ENCODE measurements around the gene CHD2. TPM values are rescaled to one million over a fixed set of nuclear protein-coding genes. Genes with fewer than 3 reads are reported as not detected.

Gene CHD2
- total RNA-seq, 1 experiment from 2014 or later: 63.3 TPM

DNA sequence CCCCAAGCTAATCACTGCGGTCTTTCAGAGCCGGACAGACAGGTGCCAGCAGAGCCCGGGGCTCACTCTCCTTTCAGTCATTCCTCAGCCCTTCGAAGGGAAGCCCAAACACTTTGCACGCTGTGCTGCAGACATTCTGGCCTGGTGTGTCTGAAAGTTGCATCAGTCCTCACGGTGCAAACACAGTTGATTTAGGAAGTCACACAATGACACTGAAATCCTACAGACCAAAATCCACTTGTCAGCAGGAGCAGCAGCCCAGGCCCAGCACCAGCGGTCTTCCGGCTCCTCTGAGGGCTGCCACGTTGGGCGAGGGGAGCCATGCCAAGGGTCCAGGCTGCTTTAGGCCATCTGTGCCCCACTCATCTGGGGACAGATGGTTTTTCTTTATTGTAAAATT is 127.3 kb downstream of the CHD2 start:
- Histone ChIP-seq H3K56ac (ENCODE audit: insufficient read length, low read depth, low read length) (no peak overlapping the region), H3K23me2 (ENCODE audit: insufficient read length, low read depth, low read length, poor library complexity, severe bottlenecking) (no peaks in the 10 kb centered on the region), H3K27me3 (ENCODE audit: insufficient read depth, low read length) (no peaks in the 10 kb centered on the region), H3K27ac (ENCODE audit: insufficient read length, low read depth, low read length) (no peak overlapping the region), H3K4me2 (ENCODE audit: insufficient read depth, insufficient read length, low read length) (no peak overlapping the region), H3K14ac (ENCODE audit: insufficient read depth, low read length) (no peak overlapping the region), H2BK12ac (ENCODE audit: insufficient read length, low read depth, low read length) (no peak overlapping the region), H3K9ac (ENCODE audit: extremely low read depth, insufficient read length, low read length) (no peak overlapping the region), H2BK15ac (ENCODE audit: low read depth, low read length) (no peak overlapping the region), H3T11ph (ENCODE audit: low read length) (no peak overlapping the region), H4K5ac (ENCODE audit: insufficient read length, low read depth, low read length) (no peak overlapping the region), H3K79me2 (ENCODE audit: insufficient read depth, low read length) (no peaks in the 10 kb centered on the region), H2AFZ (ENCODE audit: low read length) (no peak overlapping the region), H4K20me1 (ENCODE audit: control insufficient read depth, insufficient read depth, insufficient read length) (no peaks in the 10 kb centered on the region), H2BK5ac (ENCODE audit: insufficient read length, low read length) (no peak overlapping the region), H4K8ac (replicated peaks; ENCODE audit: insufficient read length, low read depth, low read length) (no peak overlapping the region), H3K18ac (ENCODE audit: insufficient read length, low read depth, low read length) (no peak overlapping the region), H3K9me3 (ENCODE audit: control insufficient read depth, low read depth, low read length) (no peaks in the 10 kb centered on the region), H2BK120ac (ENCODE audit: low read depth, low read length, poor library complexity, severe bottlenecking) (no peak overlapping the region), H3K4ac (ENCODE audit: low read depth, low read length) (no peak overlapping the region), H2BK20ac (ENCODE audit: low read depth, low read length, poor library complexity, severe bottlenecking) (no peak overlapping the region), H4K91ac (ENCODE audit: insufficient read length, low read depth, low read length) (no peak overlapping the region), H3K79me1 (ENCODE audit: insufficient read depth, low read depth, low read length, poor library complexity, severe bottlenecking) (no peaks in the 10 kb centered on the region), H3K23ac (ENCODE audit: insufficient read length, low read depth, low read length) (no peak overlapping the region), H3K4me1 (ENCODE audit: insufficient read depth, low read length) (no peaks in the 10 kb centered on the region), H2AK5ac (ENCODE audit: insufficient read length, low read length) (no peak overlapping the region)
- Mint-ChIP-seq H3K36me3 (ENCODE audit: insufficient read depth in 1 of 3, low read depth in 3 of 3) (peaks cover 31 to 50% (median 44%) of the 10 kb centered on the region in 3 experiments), H3K27ac (no peak overlapping the region; a peak in 1 of 7 replicates), H3K4me3 (no peak overlapping the region), H3K27me3 (ENCODE audit: low read depth) (peaks cover 4% of the 10 kb centered on the region), H3K9me3 (no peaks in the 10 kb centered on the region), H3K4me1 (peaks cover 20 to 27% of the 10 kb centered on the region in 2 experiments)
- DNase-seq: no peak
- TF ChIP-seq CTCF (conservative IDR thresholded peaks at IDR 0.05): no peak
- WGBS (ENCODE audit: extremely low coverage, insufficient read length, low lambda C conversion rate): no CpG with 5 or more reads among the region's 10 CpGs

Measured in H9 (cell line).